Measurements from ENCODE around the gene PCNX1.

The PCNX1 gene

DNA sequence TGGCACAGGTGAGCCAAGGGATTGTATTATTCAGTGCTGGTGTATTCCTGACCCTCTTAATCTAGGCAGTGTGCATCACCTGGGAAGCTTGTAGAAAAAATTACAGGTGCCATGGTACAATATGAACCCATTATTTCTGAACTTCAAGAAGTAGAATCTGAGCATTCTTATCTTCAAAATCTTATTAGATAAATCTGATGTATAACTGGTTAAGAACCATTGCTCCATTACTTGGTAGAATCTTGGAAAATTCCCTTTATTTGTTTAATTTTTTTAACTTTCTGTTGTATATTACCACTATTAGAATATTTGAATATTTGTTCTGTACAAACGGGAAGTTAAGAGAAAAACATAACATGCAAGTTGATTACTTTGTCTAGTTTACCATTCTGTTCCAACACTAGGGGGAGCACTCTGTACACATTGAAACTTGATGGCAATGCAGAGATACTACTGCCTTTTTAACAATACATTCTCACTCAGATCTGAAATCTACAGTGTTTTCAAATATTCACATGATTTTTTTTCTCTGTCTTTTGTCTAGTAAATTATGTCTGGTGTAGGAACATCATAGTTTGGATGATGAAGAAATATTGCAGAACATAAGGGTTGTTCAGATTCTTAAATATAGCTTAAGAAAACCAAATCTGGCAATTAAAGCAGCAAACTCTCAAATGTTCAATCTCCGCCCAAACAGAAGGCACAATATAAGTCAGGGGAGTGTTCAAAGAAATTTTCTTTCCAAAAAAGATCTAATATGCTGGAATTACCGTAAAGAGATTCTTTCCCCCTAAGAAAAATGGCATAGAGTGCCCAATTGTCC lies 196.6 kb downstream of the PCNX1 start:
- TF ChIP-seq, protein P1, sequence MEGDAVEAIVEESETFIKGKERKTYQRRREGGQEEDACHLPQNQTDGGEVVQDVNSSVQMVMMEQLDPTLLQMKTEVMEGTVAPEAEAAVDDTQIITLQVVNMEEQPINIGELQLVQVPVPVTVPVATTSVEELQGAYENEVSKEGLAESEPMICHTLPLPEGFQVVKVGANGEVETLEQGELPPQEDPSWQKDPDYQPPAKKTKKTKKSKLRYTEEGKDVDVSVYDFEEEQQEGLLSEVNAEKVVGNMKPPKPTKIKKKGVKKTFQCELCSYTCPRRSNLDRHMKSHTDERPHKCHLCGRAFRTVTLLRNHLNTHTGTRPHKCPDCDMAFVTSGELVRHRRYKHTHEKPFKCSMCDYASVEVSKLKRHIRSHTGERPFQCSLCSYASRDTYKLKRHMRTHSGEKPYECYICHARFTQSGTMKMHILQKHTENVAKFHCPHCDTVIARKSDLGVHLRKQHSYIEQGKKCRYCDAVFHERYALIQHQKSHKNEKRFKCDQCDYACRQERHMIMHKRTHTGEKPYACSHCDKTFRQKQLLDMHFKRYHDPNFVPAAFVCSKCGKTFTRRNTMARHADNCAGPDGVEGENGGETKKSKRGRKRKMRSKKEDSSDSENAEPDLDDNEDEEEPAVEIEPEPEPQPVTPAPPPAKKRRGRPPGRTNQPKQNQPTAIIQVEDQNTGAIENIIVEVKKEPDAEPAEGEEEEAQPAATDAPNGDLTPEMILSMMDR (conservative IDR thresholded peaks at IDR 0.05; ENCODE audit: low read depth, low read length), result peak; percentile 77
- peak; percentile 86 for DNase-seq (ENCODE audit: low read depth)
- H3K4me3 ChIP-seq (ENCODE audit: low read depth, low read length), result no peak overlapping the region

DNA sequence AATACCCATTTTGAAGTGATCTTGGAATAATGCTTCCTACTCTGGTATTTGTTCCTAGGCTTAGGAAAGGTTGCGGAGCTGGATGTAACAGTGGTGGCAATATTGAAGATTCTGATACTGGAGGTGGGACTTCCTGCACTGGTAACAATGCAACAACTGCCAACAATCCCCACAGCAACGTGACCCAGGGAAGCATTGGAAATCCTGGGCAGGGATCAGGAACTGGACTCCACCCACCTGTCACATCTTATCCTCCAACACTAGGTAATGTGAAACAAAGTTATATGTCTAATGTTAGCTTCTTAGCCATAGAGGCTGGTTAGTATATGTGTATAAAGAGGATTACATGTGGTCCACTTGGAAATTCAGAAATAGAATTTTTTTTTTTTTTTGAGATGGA lies 197.9 kb downstream of the PCNX1 start:
- DNase-seq (ENCODE audit: low read depth), result no peak
- TF ChIP-seq, protein P1 (conservative IDR thresholded peaks at IDR 0.05; ENCODE audit: low read depth, low read length), result no peak
- H3K4me3 ChIP-seq (ENCODE audit: low read depth, low read length), result no peak overlapping the region

DNA sequence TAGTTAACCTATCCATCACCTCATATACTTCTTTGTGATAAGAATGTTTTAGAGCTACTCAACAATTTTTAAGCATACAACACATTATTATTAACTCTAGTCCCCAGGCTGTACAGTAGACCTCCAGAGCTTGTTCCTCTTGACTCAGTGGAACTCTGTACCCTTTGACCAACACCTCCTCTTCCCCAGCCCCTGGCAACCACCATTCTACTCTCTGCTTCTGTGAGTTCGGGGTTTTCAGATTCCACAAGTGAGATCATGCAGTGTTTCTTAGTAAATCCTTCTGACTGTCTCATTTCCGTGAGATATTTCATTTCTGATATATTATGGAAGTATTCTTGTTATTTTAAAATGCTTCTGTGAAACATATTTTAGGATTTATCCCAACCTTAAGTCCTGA lies 200.7 kb downstream of the PCNX1 start:
- no peak for DNase-seq (ENCODE audit: low read depth)
- no peak overlapping the region for H3K4me3 ChIP-seq (ENCODE audit: low read depth, low read length)
- TF ChIP-seq, protein P1 (conservative IDR thresholded peaks at IDR 0.05; ENCODE audit: low read depth, low read length), result no peak

DNA sequence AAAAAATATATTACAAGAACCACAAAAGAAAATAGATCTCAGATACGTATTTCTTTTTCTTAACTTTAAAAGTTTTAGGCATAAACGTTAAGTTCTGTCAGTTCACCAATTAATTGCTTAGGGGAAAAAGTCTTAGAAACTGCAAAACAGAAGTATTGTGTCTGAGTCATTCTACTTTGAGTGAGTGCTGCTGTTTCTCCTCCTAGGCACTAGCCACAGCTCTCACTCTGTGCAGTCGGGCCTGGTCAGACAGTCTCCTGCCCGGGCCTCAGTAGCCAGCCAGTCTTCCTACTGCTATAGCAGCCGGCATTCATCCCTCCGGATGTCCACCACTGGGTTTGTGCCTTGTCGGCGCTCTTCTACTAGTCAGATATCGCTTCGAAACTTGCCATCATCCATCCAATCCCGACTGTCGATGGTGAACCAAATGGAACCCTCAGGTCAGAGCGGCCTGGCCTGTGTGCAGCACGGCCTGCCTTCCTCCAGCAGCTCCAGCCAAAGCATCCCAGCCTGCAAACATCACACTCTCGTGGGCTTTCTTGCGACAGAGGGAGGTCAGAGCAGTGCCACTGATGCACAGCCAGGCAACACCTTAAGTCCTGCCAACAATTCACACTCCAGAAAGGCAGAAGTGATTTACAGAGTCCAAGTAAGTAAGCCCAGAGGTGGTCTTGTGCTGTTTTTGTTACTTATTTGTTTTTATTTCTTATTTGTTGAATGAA lies 201.3 kb downstream of the PCNX1 start:
- TF ChIP-seq, protein P1 (conservative IDR thresholded peaks at IDR 0.05; ENCODE audit: low read depth, low read length), result no peak
- no peak for DNase-seq (ENCODE audit: low read depth)
- H3K4me3 ChIP-seq (ENCODE audit: low read depth, low read length), result no peak overlapping the region

DNA sequence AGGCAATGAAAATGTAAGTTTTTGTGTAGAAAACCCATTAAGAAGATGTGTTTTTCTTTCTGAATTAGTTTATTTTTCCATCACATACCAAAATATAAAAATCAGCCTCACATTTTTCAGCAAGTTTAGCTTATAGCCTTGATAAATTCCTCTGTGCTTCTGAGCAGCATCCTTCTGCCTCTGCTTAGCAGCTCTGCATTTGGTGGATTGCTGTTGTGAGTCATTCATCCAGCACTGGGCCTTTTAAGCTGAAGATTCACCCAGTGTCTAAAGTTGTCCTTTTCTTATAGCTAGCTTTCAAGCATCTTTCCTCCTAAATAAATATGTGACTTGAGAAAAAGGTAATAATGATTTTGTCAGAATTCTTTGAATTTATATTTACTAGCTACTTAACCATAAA lies 206.1 kb downstream of the PCNX1 start:
- no peak overlapping the region for H3K4me3 ChIP-seq (ENCODE audit: low read depth, low read length)
- DNase-seq (ENCODE audit: low read depth), result peak; percentile 70
- TF ChIP-seq, protein P1 (conservative IDR thresholded peaks at IDR 0.05; ENCODE audit: low read depth, low read length), result no peak

DNA sequence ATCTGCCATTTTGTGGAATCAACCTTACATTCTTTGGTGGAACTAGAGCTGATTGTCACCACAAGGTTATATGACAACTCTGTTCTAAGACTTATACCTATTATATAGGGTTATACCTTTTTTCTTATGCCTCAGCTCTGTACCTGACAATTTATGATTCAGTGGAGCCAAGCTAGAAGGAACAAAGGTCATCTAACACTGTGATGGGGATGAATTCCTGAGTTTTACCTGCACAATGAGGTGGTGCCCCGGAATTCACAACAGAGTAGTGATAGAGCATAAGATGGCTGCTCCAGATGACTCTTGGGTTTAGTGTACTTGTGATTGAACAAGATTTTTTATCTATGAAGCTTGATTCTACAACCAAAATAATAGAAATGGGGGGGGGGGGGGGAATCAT lies 207.3 kb downstream of the PCNX1 start:
- DNase-seq (ENCODE audit: low read depth), result no peak
- TF ChIP-seq, protein P1 (conservative IDR thresholded peaks at IDR 0.05; ENCODE audit: low read depth, low read length), result no peak
- no peak overlapping the region for H3K4me3 ChIP-seq (ENCODE audit: low read depth, low read length)
